Coronary artery (tissue), 2 donors: ENCODE data around the gene APOL1.
A peak's percentile ranks its signal among the peaks of the same experiment; 100 is the strongest.
"Not testable (repeated sequence)": the region's sequence is repeated elsewhere in the genome, so short reads cannot be mapped to it uniquely, and the experiment has no call there.

Experiments used
- DNase-seq: peaks from one replicate; pipeline ENCODE4 v3.0.0-alpha.2; 2017; ENCODE audit warnings: low spot score
- H3K27ac ChIP-seq, 2 donors: fragments of 200-600 bp; sonication (generic); one replicate each; pipeline ENCODE4 v1.5.1; 2016 to 2019
- H3K4me3 ChIP-seq: fragments of 200-600 bp; sonication (generic); 2 replicates; pipeline ENCODE4 v1.5.1; 2016; ENCODE audit warnings: mild to moderate bottlenecking, moderate library complexity
- CTCF ChIP-seq: fragments of 200-600 bp; sonication (generic); IDR thresholded peaks from one replicate; pipeline ENCODE4 v1.5.1; 2019; ENCODE audit warnings: antibody characterized with exemption

The APOL1 gene

GRCh38 chr22:36289406-36289870, 36.5 kb downstream of the APOL1 start:
- TF ChIP-seq CTCF: no peak
- DNase-seq: no peak
- H3K4me3 ChIP-seq: no peak overlapping the region
- H3K27ac ChIP-seq: peak overlapping the region in 1 of 2 donors; percentile 11

GRCh38 chr22:36289948-36290371, 37.0 kb downstream of the APOL1 start:
- DNase-seq: not testable (repeated sequence)
- peak overlapping the region in 1 of 2 donors; percentile 11 for H3K27ac ChIP-seq

DNA sequence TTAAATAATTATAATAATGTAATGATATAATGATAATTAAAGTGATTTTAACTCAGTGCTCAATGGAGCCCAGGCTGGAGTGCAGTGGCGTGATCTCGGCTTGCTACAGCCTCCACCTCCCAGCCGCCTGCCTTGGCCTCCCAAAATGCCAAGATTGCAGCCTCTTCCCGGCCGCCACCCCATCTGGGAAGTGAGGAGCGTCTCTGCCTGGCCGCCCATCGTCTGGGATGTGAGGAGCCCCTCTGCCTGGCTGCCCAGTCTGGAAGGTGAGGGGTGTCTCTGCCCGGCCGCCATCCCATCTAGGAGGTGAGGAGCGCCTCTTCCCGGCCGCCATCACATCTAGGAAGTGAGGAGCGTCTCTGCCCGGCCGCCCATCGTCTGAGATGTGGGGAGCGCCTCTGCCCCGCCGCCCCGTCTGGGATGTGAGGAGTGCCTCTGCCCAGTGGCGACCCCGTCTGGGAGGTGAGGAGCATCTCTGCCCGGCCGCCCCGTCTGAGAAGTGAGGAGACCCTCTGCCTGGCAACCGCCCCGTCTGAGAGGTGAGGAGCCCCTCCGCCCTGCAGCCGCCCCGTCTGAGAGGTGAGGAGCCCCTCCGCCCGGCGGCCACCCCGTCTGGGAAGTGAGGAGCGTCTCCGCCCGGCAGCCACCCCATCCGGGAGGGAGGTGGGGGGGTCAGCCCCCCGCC, 37.6 kb downstream of the APOL1 start:
- not testable (repeated sequence) for DNase-seq, H3K27ac ChIP-seq

More at GRCh38 chr22:36289948-36290371, 37.0 kb downstream of the APOL1 start:
- H3K4me3 ChIP-seq: not testable (repeated sequence)

GRCh38 chr22:36291831-36292740, 39.2 kb downstream of the APOL1 start:
- no peak for TF ChIP-seq CTCF
- H3K4me3 ChIP-seq: no peak overlapping the region
- DNase-seq: no peak
- H3K27ac ChIP-seq: no peak overlapping the region

More for the DNA sequence above, 37.6 kb downstream of the APOL1 start:
- H3K4me3 ChIP-seq: not testable (repeated sequence)

- TF ChIP-seq CTCF: no peak
- no peak overlapping the region for H3K27ac ChIP-seq
- DNase-seq: no peak
- no peak overlapping the region for H3K4me3 ChIP-seq
Observed at GRCh38 chr22:36292823-36293530, 40.0 kb downstream of the APOL1 start.

DNA sequence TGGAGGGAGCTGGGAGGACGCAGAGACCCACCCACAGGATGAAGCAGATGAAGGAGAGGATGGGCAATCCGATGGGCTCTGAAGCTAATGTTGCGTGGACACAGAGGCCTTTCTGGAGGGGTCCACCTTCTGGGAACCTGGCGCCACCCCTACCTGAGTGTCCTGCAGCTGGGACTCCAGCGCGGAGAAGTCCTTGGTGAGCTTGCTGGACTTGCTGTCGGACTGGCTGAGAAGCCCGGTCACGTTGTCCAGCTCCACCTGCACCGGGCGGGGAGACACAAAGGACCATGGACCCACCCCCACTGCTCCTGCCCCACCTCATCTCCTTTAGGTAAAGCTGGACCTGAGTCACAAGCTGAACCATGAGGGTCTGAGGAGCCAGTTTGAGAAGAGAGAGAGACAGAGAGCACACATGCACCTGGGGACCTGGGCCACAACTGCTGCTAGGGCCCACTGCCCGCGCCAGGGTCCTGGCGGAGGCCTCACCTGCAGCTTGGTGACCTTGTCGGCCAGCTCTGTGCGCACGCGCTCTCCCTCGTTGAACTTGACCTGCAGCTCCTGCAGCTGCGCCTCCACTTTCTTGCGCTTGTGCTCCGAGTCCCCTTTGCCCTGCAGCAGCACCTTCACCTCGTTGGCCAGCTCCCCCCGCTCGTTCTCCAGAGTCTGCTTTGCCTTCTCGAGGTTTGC, 40.8 kb downstream of the APOL1 start:
- Histone ChIP-seq H3K27ac (no peak overlapping the region), H3K4me3 (no peak overlapping the region)
- no peak for TF ChIP-seq CTCF
- DNase-seq: no peak

GRCh38 chr22:36294293-36294620, 41.3 kb downstream of the APOL1 start:
- no peak for TF ChIP-seq CTCF
- Histone ChIP-seq H3K27ac (no peak overlapping the region), H3K4me3 (no peak overlapping the region)
- no peak for DNase-seq
